C4-2B (cell line): ENCODE results near the gene MKI67.

ENCODE experiments used
- CTCF ChIP-seq: fragments of 450-650 bp; conservative IDR thresholded peaks from 2 replicates; pipeline ENCODE4 v1.5.1; 2017; ENCODE audit warnings: mild to moderate bottlenecking
- ZFX ChIP-seq: fragments of 450-650 bp; IDR thresholded peaks from 2 replicates; pipeline ENCODE4 v1.6.1; 2017

- TF ChIP-seq CTCF (no peak), ZFX (no peak; the same call in 1 of the 2 replicates)
These were observed 59.3 kb downstream of the MKI67 start for GRCh38 chr10:128066870-128067382.
